Mucosa of descending colon (tissue), 3 donors: Measurements from ENCODE around the gene CDH3. TPM values are rescaled to one million over a fixed set of nuclear protein-coding genes. Genes with fewer than 3 reads are reported as not detected.

Source experiments
- ATAC-seq: fragments of 200-7000 bp; cut with Tn5 transposase; one replicate; pipeline ENCODE4 v1.9.1; 2020; ENCODE audit warnings: mild to moderate bottlenecking, moderate library complexity
- DNase-seq, 3 donors: peaks; one replicate each; pipeline ENCODE4 v3.0.0-alpha.2; 2020
- H3K36me3 ChIP-seq: fragments of 200-600 bp; one replicate; pipeline ENCODE4 v1.8.0; 2021; ENCODE audit warnings: low read depth, mild to moderate bottlenecking
- H3K4me1 ChIP-seq: fragments of 200-600 bp; one replicate; pipeline ENCODE4 v1.8.0; 2021; ENCODE audit warnings: low read depth, mild to moderate bottlenecking
- H3K4me3 ChIP-seq: fragments of 200-600 bp; one replicate; pipeline ENCODE4 v1.8.0; 2021; ENCODE audit warnings: mild to moderate bottlenecking
- H3K9me3 ChIP-seq: fragments of 200-600 bp; one replicate; pipeline ENCODE4 v1.8.0; 2021; ENCODE audit warnings: mild to moderate bottlenecking
- intact Hi-C, 2 donors: fragments of 100-400 bp; cut with DNase I in 1 of 2; cut with micrococcal nuclease in 1 of 2; formaldehyde crosslinking; loops; one replicate each; pipeline versions ENCODE4 v1.11.0 to v1.11.1; 2022; cut with DNase I, micrococcal nuclease
- total RNA-seq, 3 donors: library from RNA; stranded (reverse); fragmentation: NEBNext Ultra II Directional in 2 of 3; extraction: Animal tissue kit (Norgen Biotek cat#: 25700) in 2 of 3; gene quantifications; one replicate each; pipeline versions ENCODE4 v1.2.1 to v1.2.4, GENCODE V29; 2021 to 2023
- TF ChIP-seq, protein P1 (sequence below): fragments of 200-600 bp; IDR thresholded peaks from one replicate; pipeline ENCODE4 v1.8.0; 2022; ENCODE audit warnings: antibody characterized with exemption, mild to moderate bottlenecking
- donor health status: DM: no; HTN: no; CAD: no; lungs with moderate emphysema.
- donor health status: DM: no; HTN: no; CAD: no.
- donor health status: DM: no; HTN: yes; CAD: no.

The CDH3 gene
- total RNA-seq, 3 donors from 2014 or later: 0.22 to 0.77 (median 0.38) TPM

DNA sequence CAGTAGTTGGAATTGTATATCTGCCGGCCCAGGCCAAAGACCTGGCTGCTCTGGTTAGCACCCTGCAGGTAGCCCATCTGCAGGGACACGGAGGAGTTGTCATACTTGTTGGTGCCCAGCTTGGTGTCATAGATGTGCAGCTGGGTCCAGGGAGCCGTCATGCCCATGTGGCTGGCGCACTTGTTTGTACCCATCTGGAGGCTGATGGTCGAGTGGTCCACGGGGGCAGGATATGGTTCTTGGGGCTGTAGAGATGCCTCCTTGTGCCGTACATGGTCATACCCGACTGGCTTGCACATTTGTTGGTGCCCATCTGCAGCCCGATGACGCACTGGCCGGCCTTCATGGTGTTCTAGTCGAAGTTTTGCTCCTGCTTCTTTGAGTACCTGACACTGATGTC, 6.0 kb downstream of the CDH3 start:
- TF ChIP-seq, protein P1, sequence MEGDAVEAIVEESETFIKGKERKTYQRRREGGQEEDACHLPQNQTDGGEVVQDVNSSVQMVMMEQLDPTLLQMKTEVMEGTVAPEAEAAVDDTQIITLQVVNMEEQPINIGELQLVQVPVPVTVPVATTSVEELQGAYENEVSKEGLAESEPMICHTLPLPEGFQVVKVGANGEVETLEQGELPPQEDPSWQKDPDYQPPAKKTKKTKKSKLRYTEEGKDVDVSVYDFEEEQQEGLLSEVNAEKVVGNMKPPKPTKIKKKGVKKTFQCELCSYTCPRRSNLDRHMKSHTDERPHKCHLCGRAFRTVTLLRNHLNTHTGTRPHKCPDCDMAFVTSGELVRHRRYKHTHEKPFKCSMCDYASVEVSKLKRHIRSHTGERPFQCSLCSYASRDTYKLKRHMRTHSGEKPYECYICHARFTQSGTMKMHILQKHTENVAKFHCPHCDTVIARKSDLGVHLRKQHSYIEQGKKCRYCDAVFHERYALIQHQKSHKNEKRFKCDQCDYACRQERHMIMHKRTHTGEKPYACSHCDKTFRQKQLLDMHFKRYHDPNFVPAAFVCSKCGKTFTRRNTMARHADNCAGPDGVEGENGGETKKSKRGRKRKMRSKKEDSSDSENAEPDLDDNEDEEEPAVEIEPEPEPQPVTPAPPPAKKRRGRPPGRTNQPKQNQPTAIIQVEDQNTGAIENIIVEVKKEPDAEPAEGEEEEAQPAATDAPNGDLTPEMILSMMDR: no peak
- ATAC-seq: no peak
- Histone ChIP-seq H3K4me1 (peaks cover under 1% of the 10 kb centered on the region), H3K36me3 (no peaks in the 10 kb centered on the region), H3K4me3 (no peak overlapping the region), H3K9me3 (no peaks in the 10 kb centered on the region)
- intact Hi-C loops: no loop called here
- DNase-seq: no peak

GRCh38 chr16:68652659-68653058, 7.5 kb downstream of the CDH3 start:
- TF ChIP-seq, protein P1: no peak
- Histone ChIP-seq H3K4me3 (no peak overlapping the region), H3K36me3 (no peaks in the 10 kb centered on the region), H3K4me1 (no peaks in the 10 kb centered on the region), H3K9me3 (no peaks in the 10 kb centered on the region)
- intact Hi-C loops: no loop called here
- no peak for DNase-seq
- ATAC-seq: no peak

DNA sequence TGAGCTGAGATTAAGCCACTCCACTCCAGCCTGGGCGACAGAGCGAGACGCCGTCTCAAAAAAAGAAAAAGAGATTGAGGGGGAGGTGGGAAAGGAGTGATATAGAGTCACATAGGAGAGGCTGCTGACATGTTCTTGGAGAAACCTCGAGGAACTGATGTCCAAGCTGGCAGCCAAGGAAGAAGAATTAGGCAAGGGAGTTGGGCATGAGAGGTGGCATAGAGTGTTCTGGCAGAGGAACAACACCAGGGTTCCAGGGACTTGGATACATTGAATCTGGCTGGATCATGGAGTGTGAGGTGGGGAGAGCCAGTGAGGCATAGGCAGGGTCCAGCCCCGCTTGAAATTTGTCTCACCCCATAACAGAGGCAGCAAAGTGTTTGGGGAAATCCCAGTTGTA, 10.7 kb downstream of the CDH3 start:
- H3K4me3 ChIP-seq: no peak overlapping the region
- H3K9me3 ChIP-seq: no peaks in the 10 kb centered on the region
- peaks cover 4% of the 10 kb centered on the region for H3K4me1 ChIP-seq
- H3K36me3 ChIP-seq: no peaks in the 10 kb centered on the region
- no peak for DNase-seq
- no peak for ATAC-seq
- TF ChIP-seq, protein P1: no peak
- intact Hi-C loops: no loop called here

DNA sequence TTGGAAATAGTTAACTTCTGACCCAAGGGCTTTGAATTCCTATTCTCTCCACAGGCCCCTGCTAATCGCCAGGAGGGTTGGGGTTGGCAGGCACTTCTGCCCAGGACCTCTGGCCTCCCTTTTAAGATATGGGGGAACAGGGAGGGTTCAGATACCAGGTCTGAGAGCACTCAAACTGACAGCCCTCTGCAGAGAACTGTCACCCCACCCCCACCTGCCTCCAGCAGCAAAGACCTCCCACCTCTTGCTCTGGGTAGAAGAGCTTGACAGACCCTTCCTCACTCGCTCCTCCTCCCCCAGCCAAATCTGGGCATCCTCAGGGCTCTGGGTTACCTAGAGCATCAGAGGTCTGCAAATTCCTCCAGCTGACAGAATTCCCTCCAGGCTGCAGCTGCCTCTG, 11.6 kb downstream of the CDH3 start:
- Histone ChIP-seq H3K9me3 (no peaks in the 10 kb centered on the region), H3K36me3 (no peaks in the 10 kb centered on the region), H3K4me3 (no peak overlapping the region), H3K4me1 (peaks cover 4% of the 10 kb centered on the region)
- TF ChIP-seq, protein P1: no peak
- DNase-seq (no peak), ATAC-seq (no peak)
- intact Hi-C loops: no loop called here

GRCh38 chr16:68658341-68658973, 13.3 kb downstream of the CDH3 start:
- peak in 1 of 3 donors; percentile 35 for DNase-seq
- peak; percentile 90 for ATAC-seq
- intact Hi-C loops: no loop called here

More at GRCh38 chr16:68658341-68658973, 13.3 kb downstream of the CDH3 start:
- peaks cover 4% of the 10 kb centered on the region for H3K4me1 ChIP-seq
- H3K4me3 ChIP-seq: no peak overlapping the region
- no peaks in the 10 kb centered on the region for H3K9me3 ChIP-seq
- no peaks in the 10 kb centered on the region for H3K36me3 ChIP-seq
- TF ChIP-seq, protein P1: no peak
